Liver (tissue), 9 donors: ENCODE measurements around the gene PARP8. TPM values are rescaled to one million over a fixed set of nuclear protein-coding genes. Genes with fewer than 3 reads are reported as not detected.

Experiments used
- DNase-seq: peaks from one replicate; pipeline ENCODE4 v3.0.0-alpha.2; 2017; ENCODE audit warnings: low spot score
- H3K27ac ChIP-seq, 2 donors: one replicate each; pipeline ENCODE4 v1.7.0; 2013; ENCODE audit warnings: inconsistent platforms in 2 of 2, low read length in 2 of 2, control low read depth in 1 of 2, low read depth in 1 of 2, mild to moderate bottlenecking in 1 of 2
- H3K27me3 ChIP-seq, 4 donors: one replicate each; pipeline versions ENCODE4 v1.6.1 to v1.7.0; 2013; ENCODE audit warnings: low read length in 3 of 4, inconsistent platforms in 1 of 4, mild to moderate bottlenecking in 1 of 4, moderate library complexity in 1 of 4; ENCODE audit not compliant: control insufficient read depth in 4 of 4, insufficient read depth in 4 of 4
- H3K36me3 ChIP-seq, 4 donors: one replicate each; pipeline versions ENCODE4 v1.6.1 to v1.7.0; 2013; ENCODE audit warnings: low read length in 3 of 4, mild to moderate bottlenecking in 3 of 4, low read depth in 1 of 4, moderate library complexity in 1 of 4; ENCODE audit not compliant: control insufficient read depth in 4 of 4, insufficient read depth in 3 of 4
- H3K4me1 ChIP-seq, 4 donors: one replicate each; pipeline versions ENCODE4 v1.6.1 to v1.7.0; 2013; ENCODE audit warnings: low read length in 3 of 4, mild to moderate bottlenecking in 3 of 4, moderate library complexity in 1 of 4; ENCODE audit not compliant: control insufficient read depth in 4 of 4, insufficient read depth in 4 of 4
- H3K4me3 ChIP-seq, 3 donors: one replicate each; pipeline versions ENCODE4 v1.6.1 to v1.7.0; 2013; ENCODE audit warnings: low read length in 3 of 3, control low read depth in 1 of 3, low read depth in 1 of 3, mild to moderate bottlenecking in 1 of 3
- H3K9ac ChIP-seq, 2 donors: one replicate each; pipeline ENCODE4 v1.7.0; 2013; ENCODE audit warnings: low read length in 2 of 2, mild to moderate bottlenecking in 2 of 2, moderate library complexity in 2 of 2, control low read depth in 1 of 2, low read depth in 1 of 2
- H3K9me3 ChIP-seq, 4 donors: one replicate each; pipeline versions ENCODE4 v1.6.1 to v1.7.0; 2013; ENCODE audit warnings: low read length in 3 of 4; ENCODE audit not compliant: control insufficient read depth in 4 of 4
- ATF3 ChIP-seq: IDR thresholded peaks from 2 replicates; pipeline ENCODE4 v1.6.1; 2016; ENCODE audit warnings: antibody characterized with exemption
- EGR1 ChIP-seq, 2 donors: IDR thresholded peaks; 2 replicates each; pipeline ENCODE4 v1.6.1; 2016 to 2018; ENCODE audit warnings: antibody characterized with exemption in 2 of 2, low read depth in 2 of 2
- FOXA1 ChIP-seq: IDR thresholded peaks from 2 replicates; pipeline ENCODE4 v1.6.1; 2016; ENCODE audit warnings: antibody characterized with exemption
- FOXA2 ChIP-seq: IDR thresholded peaks from 2 replicates; pipeline ENCODE4 v1.6.1; 2016; ENCODE audit warnings: antibody characterized with exemption
- GABPA ChIP-seq, 2 donors: IDR thresholded peaks in 1 of 2; conservative IDR thresholded peaks in 1 of 2; 2 replicates each; pipeline ENCODE4 v1.6.1; 2016; ENCODE audit warnings: antibody characterized with exemption in 2 of 2, mild to moderate bottlenecking in 1 of 2, moderate library complexity in 1 of 2
- HNF4A ChIP-seq, 2 donors: conservative IDR thresholded peaks; 2 replicates each; pipeline ENCODE4 v1.6.1; 2016; ENCODE audit warnings: antibody characterized with exemption in 2 of 2, mild to moderate bottlenecking in 2 of 2
- HNF4G ChIP-seq: IDR thresholded peaks from 2 replicates; pipeline ENCODE4 v1.6.1; 2016; ENCODE audit warnings: antibody characterized with exemption
- JUND ChIP-seq, 2 donors: IDR thresholded peaks; 2 replicates each; pipeline ENCODE4 v1.6.1; 2016; ENCODE audit warnings: antibody characterized with exemption in 2 of 2
- NR2F2 ChIP-seq: IDR thresholded peaks from 2 replicates; pipeline ENCODE4 v1.6.1; 2016; ENCODE audit warnings: antibody characterized with exemption
- RAD21 ChIP-seq, 2 donors: IDR thresholded peaks; 2 replicates each; pipeline ENCODE4 v1.6.1; 2016; ENCODE audit warnings: antibody characterized with exemption in 2 of 2, mild to moderate bottlenecking in 2 of 2
- REST ChIP-seq: IDR thresholded peaks from 2 replicates; pipeline ENCODE4 v1.6.1; 2016; ENCODE audit warnings: antibody characterized with exemption, mild to moderate bottlenecking
- RXRA ChIP-seq, 2 donors: IDR thresholded peaks; 2 replicates each; pipeline ENCODE4 v1.6.1; 2017 to 2018; ENCODE audit warnings: antibody characterized with exemption in 2 of 2, mild to moderate bottlenecking in 1 of 2
- SP1 ChIP-seq: IDR thresholded peaks from 2 replicates; pipeline ENCODE4 v1.6.1; 2018; ENCODE audit warnings: antibody characterized with exemption, mild to moderate bottlenecking
- TAF1 ChIP-seq: conservative IDR thresholded peaks from 2 replicates; pipeline ENCODE4 v1.6.1; 2016; ENCODE audit warnings: antibody characterized with exemption, mild to moderate bottlenecking
- YY1 ChIP-seq: IDR thresholded peaks from 2 replicates; pipeline ENCODE4 v1.6.1; 2016; ENCODE audit warnings: antibody characterized with exemption, mild to moderate bottlenecking
- ZBTB33 ChIP-seq: IDR thresholded peaks from 2 replicates; pipeline ENCODE4 v1.6.1; 2016; ENCODE audit warnings: antibody characterized with exemption
- WGBS: extraction: QIAGEN DNeasy Blood & Tissue Kit; methylation state at CpG from one replicate; pipeline ENCODE4 v1.1.7; 2013; 5-methylcytosine and 5-hydroxymethylcytosine counted together
- polyA plus RNA-seq, 2 donors: library from polyadenylated mRNA; stranded (reverse) in 1 of 2; unstranded in 1 of 2; fragments of 200-250 nt in 1 of 2; fragments of >200 nt in 1 of 2; fragmentation: Nextera tagmentation in 1 of 2; extraction: Ambion mirVana in 1 of 2; gene quantifications; one replicate each; pipeline versions ENCODE4 v1.2.1 to v1.2.3, GENCODE V29; 2013 to 2015
- total RNA-seq, 2 donors: library from RNA; depleted of rRNA; stranded (reverse); fragments of >200 nt; gene quantifications; one replicate each; pipeline ENCODE4 v1.2.3, GENCODE V29; 2014
- TF ChIP-seq, protein P1 (sequence below): IDR thresholded peaks from 2 replicates; pipeline ENCODE4 v1.6.1; 2016; ENCODE audit warnings: antibody characterized with exemption
- TF ChIP-seq, protein P2 (sequence below): fragments of 150-350 bp; IDR thresholded peaks from 2 replicates; pipeline ENCODE4 v1.5.1; 2017; ENCODE audit warnings: improper control_type of control experiment, low read depth, low read length; ENCODE audit not compliant: missing input control
- donor health status: healthy.
- donor health status: healthy.
- donor health status: healthy.
- donor health status: healthy.
- donor health status: healthy.

PARP8 gene
- total and polyA plus RNA-seq, 4 donors = 3.9 to 16.0 (median 7.1) TPM

DNA sequence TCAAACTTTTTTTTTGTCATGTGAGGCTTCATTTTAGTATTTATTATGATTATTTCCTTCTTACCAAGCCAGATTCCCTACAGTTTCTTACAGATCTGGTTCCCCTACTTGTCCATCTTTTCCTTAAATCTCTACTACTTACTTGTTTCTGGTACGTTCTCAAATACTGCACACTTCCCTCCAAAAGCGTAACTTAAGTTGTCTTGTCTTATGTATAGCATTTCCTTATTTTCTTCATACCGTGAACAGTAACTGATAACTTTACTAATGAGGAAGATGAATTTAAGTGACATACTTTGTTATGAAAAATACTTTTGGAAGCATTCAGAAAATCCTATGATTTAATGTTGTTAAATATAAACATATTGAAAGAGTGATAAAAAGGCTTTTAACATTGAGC, 67.3 kb downstream of the PARP8 start:
- TF ChIP-seq NR2F2 (no peak), JUND (IDR thresholded peaks at IDR 0.05) (no peak), GABPA (IDR thresholded peaks at IDR 0.05 in 1 of 2, conservative IDR thresholded peaks at IDR 0.05 in 1 of 2) (no peak), ZBTB33 (no peak), YY1 (no peak), RAD21 (IDR thresholded peaks at IDR 0.05) (no peak), SP1 (no peak), TAF1 (no peak), ATF3 (no peak), RXRA (IDR thresholded peaks at IDR 0.05) (no peak), FOXA2 (no peak), EGR1 (IDR thresholded peaks at IDR 0.05; ENCODE audit: low read depth in 2 of 2) (no peak), FOXA1 (no peak)
- TF ChIP-seq, protein P1, sequence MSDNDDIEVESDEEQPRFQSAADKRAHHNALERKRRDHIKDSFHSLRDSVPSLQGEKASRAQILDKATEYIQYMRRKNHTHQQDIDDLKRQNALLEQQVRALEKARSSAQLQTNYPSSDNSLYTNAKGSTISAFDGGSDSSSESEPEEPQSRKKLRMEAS = no peak
- TF ChIP-seq, protein P2, sequence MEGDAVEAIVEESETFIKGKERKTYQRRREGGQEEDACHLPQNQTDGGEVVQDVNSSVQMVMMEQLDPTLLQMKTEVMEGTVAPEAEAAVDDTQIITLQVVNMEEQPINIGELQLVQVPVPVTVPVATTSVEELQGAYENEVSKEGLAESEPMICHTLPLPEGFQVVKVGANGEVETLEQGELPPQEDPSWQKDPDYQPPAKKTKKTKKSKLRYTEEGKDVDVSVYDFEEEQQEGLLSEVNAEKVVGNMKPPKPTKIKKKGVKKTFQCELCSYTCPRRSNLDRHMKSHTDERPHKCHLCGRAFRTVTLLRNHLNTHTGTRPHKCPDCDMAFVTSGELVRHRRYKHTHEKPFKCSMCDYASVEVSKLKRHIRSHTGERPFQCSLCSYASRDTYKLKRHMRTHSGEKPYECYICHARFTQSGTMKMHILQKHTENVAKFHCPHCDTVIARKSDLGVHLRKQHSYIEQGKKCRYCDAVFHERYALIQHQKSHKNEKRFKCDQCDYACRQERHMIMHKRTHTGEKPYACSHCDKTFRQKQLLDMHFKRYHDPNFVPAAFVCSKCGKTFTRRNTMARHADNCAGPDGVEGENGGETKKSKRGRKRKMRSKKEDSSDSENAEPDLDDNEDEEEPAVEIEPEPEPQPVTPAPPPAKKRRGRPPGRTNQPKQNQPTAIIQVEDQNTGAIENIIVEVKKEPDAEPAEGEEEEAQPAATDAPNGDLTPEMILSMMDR = no peak
- WGBS = 87% methylated on average over 3 of the region's 3 CpGs
- Histone ChIP-seq H3K27me3 (no peaks in the 10 kb centered on the region), H3K9ac (no peak overlapping the region), H3K4me1 (peaks cover 0 to 4% (median 0%) of the 10 kb centered on the region in 4 donors), H3K27ac (no peak overlapping the region), H3K4me3 (no peak overlapping the region), H3K9me3 (no peaks in the 10 kb centered on the region), H3K36me3 (no peaks in the 10 kb centered on the region)
- no peak for DNase-seq

- no peak for DNase-seq
- Histone ChIP-seq H3K9me3 (no peaks in the 10 kb centered on the region), H3K27ac (no peak overlapping the region), H3K4me1 (no peaks in the 10 kb centered on the region), H3K27me3 (no peaks in the 10 kb centered on the region), H3K4me3 (no peak overlapping the region), H3K9ac (no peak overlapping the region), H3K36me3 (no peaks in the 10 kb centered on the region)
- TF ChIP-seq GABPA (IDR thresholded peaks at IDR 0.05 in 1 of 2, conservative IDR thresholded peaks at IDR 0.05 in 1 of 2) = no peak
- no peak for TF ChIP-seq TAF1
- TF ChIP-seq JUND (IDR thresholded peaks at IDR 0.05) = no peak
- TF ChIP-seq YY1 = no peak
- TF ChIP-seq RXRA (IDR thresholded peaks at IDR 0.05) = no peak
- no peak for TF ChIP-seq ATF3
- no peak for TF ChIP-seq HNF4A (conservative IDR thresholded peaks at IDR 0.05)
- no peak for TF ChIP-seq NR2F2
- TF ChIP-seq, protein P1 = no peak
- no peak for TF ChIP-seq REST
- TF ChIP-seq RAD21 (IDR thresholded peaks at IDR 0.05) = no peak
- no peak for TF ChIP-seq FOXA1
- TF ChIP-seq SP1 = no peak
- no peak for TF ChIP-seq FOXA2
- TF ChIP-seq, protein P2 = no peak
- no peak for TF ChIP-seq HNF4G
- no peak for TF ChIP-seq ZBTB33
- no peak for TF ChIP-seq EGR1 (IDR thresholded peaks at IDR 0.05; ENCODE audit: low read depth in 2 of 2)
- 93% methylated on average over 1 of the region's 1 CpG for WGBS
Observed at GRCh38 chr5:50738864-50739263, 72.4 kb downstream of the PARP8 start.
